GM12878 (cell line): ENCODE measurements around the gene FBF1. TPM values are rescaled to one million over a fixed set of nuclear protein-coding genes. Genes with fewer than 3 reads are reported as not detected.

Experiments
- ATAC-seq: fragments of 200-7000 bp; cut with Tn5 transposase; 3 replicates; pipeline ENCODE4 v1.9.1; 2020; ENCODE audit warnings: mild to moderate bottlenecking, moderate library complexity
- BruUV-seq: library from RNA; stranded (reverse); fragments of 400-500 nt; replicated peaks from 2 replicates; lab custom pipeline; 2021; lab: Mats Ljungman, UMichigan
- CTCF ChIA-PET: fragments of 300-600 bp; sonication (Branson Sonifier 250); formaldehyde crosslinking; extraction: SDS; loops from one replicate; lab custom pipeline; 2021; ENCODE audit warnings: inconsistent platforms; lab: Yijun Ruan, JAX
- POLR2A ChIA-PET: fragments of 350-600 bp; formaldehyde crosslinking; extraction: SDS; loops from one replicate; lab custom pipeline; 2021; ENCODE audit warnings: inconsistent platforms; lab: Charles Lee
- RAD21 ChIA-PET: fragments of 300-600 bp; sonication (Branson Sonifier 250); formaldehyde crosslinking; loops from one replicate; lab custom pipeline; 2023; ENCODE audit warnings: antibody characterized with exemption; ENCODE audit not compliant: unreplicated experiment; lab: Charles Lee
- SMC1A ChIA-PET: fragments of 300-600 bp; sonication (Branson Sonifier 250); formaldehyde crosslinking; loops from one replicate; lab custom pipeline; 2023; ENCODE audit not compliant: unreplicated experiment, uncharacterized antibody; lab: Charles Lee
- DNase-seq: peaks from one replicate; pipeline ENCODE4 v3.0.0-alpha.2; 2011; ENCODE audit warnings: low read depth, low spot score
- FAIRE-seq: peaks from 3 replicates; lab custom pipeline; 2011; peaks lifted over from hg19 to GRCh38; lab: Jason Lieb, UNC
- H2AFZ ChIP-seq: 2 replicates; pipeline ENCODE4 v1.6.0; 2011; ENCODE audit warnings: low read depth, low read length, control low read depth; ENCODE audit not compliant: control insufficient read depth
- H3K27ac ChIP-seq: 2 replicates; pipeline ENCODE4 v1.5.1; 2011; ENCODE audit warnings: control low read depth; ENCODE audit not compliant: control insufficient read depth, insufficient read depth
- H3K27me3 ChIP-seq, 2 experiments: replicated peaks in 1 of 2; 2 replicates each; pipeline versions ENCODE4 v1.6.0 to v1.6.1; 2011; ENCODE audit warnings: low read length in 1 of 2; ENCODE audit not compliant: control insufficient read depth in 2 of 2, insufficient read depth in 2 of 2
- H3K36me3 ChIP-seq, 2 experiments: 2 replicates each; pipeline ENCODE4 v1.5.1; 2011; ENCODE audit warnings: low read length in 1 of 2; ENCODE audit not compliant: control insufficient read depth in 2 of 2, insufficient read depth in 2 of 2
- H3K4me1 ChIP-seq: 2 replicates; pipeline ENCODE4 v1.6.1; 2011; ENCODE audit warnings: mild to moderate bottlenecking, low read length, moderate library complexity, mixed read lengths; ENCODE audit not compliant: control insufficient read depth, insufficient read depth
- H3K4me2 ChIP-seq: 2 replicates; pipeline ENCODE4 v1.6.0; 2011; ENCODE audit warnings: control low read depth; ENCODE audit not compliant: control insufficient read depth, insufficient read depth
- H3K4me3 ChIP-seq: fragments of 200-600 bp; sonication (generic); 2 replicates; pipeline ENCODE4 v1.5.1; 2016
- H3K79me2 ChIP-seq: 2 replicates; pipeline ENCODE4 v1.6.0; 2011; ENCODE audit warnings: low read length; ENCODE audit not compliant: control insufficient read depth, insufficient read depth
- H3K9ac ChIP-seq: 2 replicates; pipeline ENCODE4 v1.8.0; 2011; ENCODE audit warnings: low read length, control low read depth, mixed read lengths; ENCODE audit not compliant: control insufficient read depth, insufficient read depth
- H3K9me3 ChIP-seq: replicated peaks from 3 replicates; pipeline ENCODE4 v1.5.1; 2011; ENCODE audit warnings: mild to moderate bottlenecking, low read length; ENCODE audit not compliant: control insufficient read depth, insufficient read depth
- H4K20me1 ChIP-seq: 2 replicates; pipeline ENCODE4 v1.6.0; 2011; ENCODE audit not compliant: control insufficient read depth, insufficient read depth
- CREB1 ChIP-seq: IDR thresholded peaks from 2 replicates; pipeline ENCODE4 v1.6.1; 2012; ENCODE audit warnings: low read depth, mild to moderate bottlenecking, inconsistent platforms
- ETV6 ChIP-seq, 2 experiments: fragments of 450-650 bp in 1 of 2; IDR thresholded peaks in 1 of 2; conservative IDR thresholded peaks in 1 of 2; 2 replicates each; pipeline ENCODE4 v1.6.1; 2014; ENCODE audit warnings: antibody characterized with exemption in 1 of 2, borderline replicate concordance in 1 of 2, low read depth in 1 of 2, mild to moderate bottlenecking in 1 of 2, moderate library complexity in 1 of 2
- FOXM1 ChIP-seq: IDR thresholded peaks from 2 replicates; pipeline ENCODE4 v1.6.1; 2012; ENCODE audit warnings: low read depth, mild to moderate bottlenecking, inconsistent platforms, low read length, moderate library complexity
- HCFC1 ChIP-seq: fragments of 150-350 bp; IDR thresholded peaks from 2 replicates; pipeline ENCODE4 v1.6.1; 2014; ENCODE audit warnings: low read length
- HDAC6 ChIP-seq: fragments of 200-600 bp; sonication (generic); IDR thresholded peaks from one replicate; pipeline ENCODE4 v1.8.0; 2017; ENCODE audit warnings: antibody characterized with exemption; ENCODE audit not compliant: unreplicated experiment
- MYB ChIP-seq: fragments of 150-350 bp; IDR thresholded peaks from 2 replicates; pipeline ENCODE4 v1.6.1; 2014; ENCODE audit warnings: mild to moderate bottlenecking, low read depth, low read length, borderline replicate concordance
- NFXL1 ChIP-seq: fragments of 450-650 bp; IDR thresholded peaks from 2 replicates; pipeline ENCODE4 v1.6.1; 2017; ENCODE audit warnings: antibody characterized with exemption, mild to moderate bottlenecking, borderline replicate concordance
- NFYA ChIP-seq: IDR thresholded peaks from 2 replicates; pipeline ENCODE4 v1.6.1; 2011; ENCODE audit warnings: low read depth, mild to moderate bottlenecking, low read length, improper control_type of control experiment, borderline replicate concordance
- SREBF2 ChIP-seq: IDR thresholded peaks from 2 replicates; pipeline ENCODE4 v1.6.1; 2012; ENCODE audit warnings: mild to moderate bottlenecking, low read length
- SUZ12 ChIP-seq: fragments of 200-600 bp; sonication (generic); IDR thresholded peaks from one replicate; pipeline ENCODE4 v1.6.1; 2018; ENCODE audit warnings: antibody characterized with exemption, mild to moderate bottlenecking; ENCODE audit not compliant: unreplicated experiment
- WRNIP1 ChIP-seq: IDR thresholded peaks from 2 replicates; pipeline ENCODE4 v1.6.1; 2011; ENCODE audit warnings: low read depth, low read length, improper control_type of control experiment, borderline replicate concordance
- YBX1 ChIP-seq: fragments of 450-650 bp; IDR thresholded peaks from 2 replicates; pipeline ENCODE4 v1.6.1; 2016; ENCODE audit warnings: antibody characterized with exemption
- ZNF274 ChIP-seq: IDR thresholded peaks from one replicate; pipeline ENCODE4 v1.8.0; 2011; ENCODE audit not compliant: insufficient read length, insufficient read depth
- WGBS: methylation state at CpG from one replicate; pipeline ENCODE4 v1.1.6; 2016; ENCODE audit warnings: low lambda C conversion rate; ENCODE audit not compliant: insufficient replicate concordance, insufficient coverage; ENCODE audit errors: missing lambda C conversion rate; 5-methylcytosine and 5-hydroxymethylcytosine counted together
- in situ Hi-C: fragments of 300-500 bp; cut with MboI; formaldehyde crosslinking; loops from 9 replicates; pipeline ENCODE4 v1.14.3; 2018; ENCODE audit warnings: mixed read lengths
- intact Hi-C: fragments of 100-400 bp; cut with micrococcal nuclease; formaldehyde crosslinking; loops from one replicate; pipeline ENCODE4 v1.14.2; 2022; ENCODE audit not compliant: unreplicated experiment
- polyA plus RNA-seq, 11 experiments: library from polyadenylated mRNA; depleted of rRNA in 4 of 11; unstranded in 6 of 11; stranded (reverse) in 5 of 11; fragments of >200 nt; fragmentation: Nextera tagmentation in 4 of 11; fragmentation: Illumina TruSeq in 1 of 11; extraction: Ambion mirVana in 4 of 11; extraction: Trizol in 1 of 11; gene quantifications; 1 replicate in 1 of 11; 2 replicates in 10 of 11; pipeline versions ENCODE4 v1.2.1 to v1.2.3, GENCODE V29; 2011 to 2016; ENCODE audit warnings: inconsistent platforms in 2 of 11, missing spikeins in 2 of 11, low read depth in 1 of 11
- total RNA-seq, 4 experiments: library from RNA; depleted of rRNA in 3 of 4; stranded (reverse); fragments of >200 nt in 3 of 4; fragmentation: Illumina TruSeq in 1 of 4; extraction: Trizol in 1 of 4; gene quantifications; 2 replicates each; pipeline versions ENCODE4 v1.2.1 to v1.2.3, GENCODE V29; 2013 to 2021
- TF ChIP-seq, protein P1 (sequence below), 3 experiments: IDR thresholded peaks in 2 of 3; conservative IDR thresholded peaks in 1 of 3; 2 replicates each; pipeline ENCODE4 v1.5.1; 2011; ENCODE audit warnings: low read depth in 3 of 3, low read length in 3 of 3, mild to moderate bottlenecking in 3 of 3, control low read depth in 2 of 3, moderate library complexity in 2 of 3, inconsistent platforms in 1 of 3, mixed read lengths in 1 of 3; ENCODE audit not compliant: control insufficient read depth in 2 of 3, insufficient read depth in 1 of 3; ENCODE audit errors: extremely low read depth in 1 of 3
- TF ChIP-seq, protein P2 (sequence below): IDR thresholded peaks from 2 replicates; pipeline ENCODE4 v1.6.1; 2011; ENCODE audit warnings: low read depth, low read length, improper control_type of control experiment, borderline replicate concordance

Gene FBF1
- total and polyA plus RNA-seq, 10 of the 15 experiments (the other 5 are each of a cell fraction or from before 2014, with no cell fraction given) = 0.29 to 15.0 (median 7.0) TPM

DNA sequence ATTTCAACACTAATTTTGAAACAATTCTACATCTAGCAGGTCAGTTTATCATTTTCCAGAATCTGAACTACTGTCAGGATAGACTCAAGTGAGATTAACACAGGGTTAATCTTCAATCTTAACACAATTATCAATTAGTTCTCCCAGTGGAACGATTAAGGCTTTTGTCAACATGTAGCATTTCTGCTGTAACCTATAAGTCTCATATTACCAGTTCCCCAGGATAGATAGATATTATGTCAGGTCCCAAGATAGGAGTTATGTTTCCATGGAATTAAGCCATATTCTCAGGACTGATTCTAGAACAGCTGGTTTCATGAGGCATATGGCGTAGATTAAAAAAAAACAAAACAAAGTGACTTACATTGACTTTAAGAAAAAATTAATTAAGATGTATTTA, 4.4 kb upstream of the FBF1 start (continued):
- TF ChIP-seq, protein P1, sequence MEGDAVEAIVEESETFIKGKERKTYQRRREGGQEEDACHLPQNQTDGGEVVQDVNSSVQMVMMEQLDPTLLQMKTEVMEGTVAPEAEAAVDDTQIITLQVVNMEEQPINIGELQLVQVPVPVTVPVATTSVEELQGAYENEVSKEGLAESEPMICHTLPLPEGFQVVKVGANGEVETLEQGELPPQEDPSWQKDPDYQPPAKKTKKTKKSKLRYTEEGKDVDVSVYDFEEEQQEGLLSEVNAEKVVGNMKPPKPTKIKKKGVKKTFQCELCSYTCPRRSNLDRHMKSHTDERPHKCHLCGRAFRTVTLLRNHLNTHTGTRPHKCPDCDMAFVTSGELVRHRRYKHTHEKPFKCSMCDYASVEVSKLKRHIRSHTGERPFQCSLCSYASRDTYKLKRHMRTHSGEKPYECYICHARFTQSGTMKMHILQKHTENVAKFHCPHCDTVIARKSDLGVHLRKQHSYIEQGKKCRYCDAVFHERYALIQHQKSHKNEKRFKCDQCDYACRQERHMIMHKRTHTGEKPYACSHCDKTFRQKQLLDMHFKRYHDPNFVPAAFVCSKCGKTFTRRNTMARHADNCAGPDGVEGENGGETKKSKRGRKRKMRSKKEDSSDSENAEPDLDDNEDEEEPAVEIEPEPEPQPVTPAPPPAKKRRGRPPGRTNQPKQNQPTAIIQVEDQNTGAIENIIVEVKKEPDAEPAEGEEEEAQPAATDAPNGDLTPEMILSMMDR (IDR thresholded peaks at IDR 0.05 in 2 of 3, conservative IDR thresholded peaks at IDR 0.05 in 1 of 3; ENCODE audit: control insufficient read depth in 2 of 3, extremely low read depth in 1 of 3, insufficient read depth in 1 of 3, low read depth in 3 of 3, low read length in 3 of 3) = no peak
- no peak for TF ChIP-seq ZNF274
- no peak for TF ChIP-seq MYB
- TF ChIP-seq HCFC1 = no peak
- TF ChIP-seq, all 136 proteins: peak for 0

DNA sequence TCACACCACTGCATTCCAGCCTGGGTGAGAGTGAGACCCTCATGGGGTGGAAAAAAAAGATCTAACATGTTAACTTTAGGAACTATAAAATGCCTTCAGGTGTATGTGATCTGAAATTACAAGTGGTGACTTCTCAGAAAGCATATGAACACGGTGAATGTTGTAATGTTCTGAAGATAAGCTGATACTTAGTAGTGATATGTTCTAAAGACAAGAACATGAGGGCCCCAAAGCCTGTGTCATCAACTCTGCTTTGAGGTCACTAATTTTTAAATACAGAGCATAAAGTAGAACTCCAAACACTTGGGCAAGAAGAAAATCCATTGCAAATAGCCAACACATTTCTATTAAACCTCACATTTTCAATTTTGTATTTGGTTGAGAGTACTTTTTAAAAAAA, 2.6 kb upstream of the FBF1 start:
- WGBS = 94% methylated on average over 1 of the region's 1 CpG
- CTCF ChIA-PET = interaction anchor here (0.7 to 2.1 kb wide), 2 partner anchors 22 to 71 kb away, joined by 3 to 11 read pairs; no protein-coding TSS in a partner anchor
- Histone ChIP-seq H3K79me2 (no peaks in the 10 kb centered on the region), H3K36me3 (peaks cover 0 to 4% of the 10 kb centered on the region in 2 experiments; a peak in 1 of 4 replicates), H3K4me3 (no peak overlapping the region), H3K4me1 (no peaks in the 10 kb centered on the region), H3K9ac (no peak overlapping the region), H3K9me3 (no peaks in the 10 kb centered on the region), H3K27me3 (no peaks in the 10 kb centered on the region), H3K27ac (no peak overlapping the region), H3K4me2 (no peak overlapping the region), H2AFZ (no peak overlapping the region), H4K20me1 (no peaks in the 10 kb centered on the region)
- SMC1A ChIA-PET = no interaction called here
- FAIRE-seq (no peak), ATAC-seq (no peak), DNase-seq (no peak)
- BruUV-seq = no TSS peak
- POLR2A ChIA-PET = no interaction called here
- RAD21 ChIA-PET = no interaction called here
- in situ Hi-C loops = no loop called here
- intact Hi-C loops = loop anchor here (5.0 kb wide), 1 partner anchor 54 kb away; no protein-coding TSS in a partner anchor
- TF ChIP-seq SREBF2 (no peak), ETV6 (conservative IDR thresholded peaks at IDR 0.05 in 1 of 2, IDR thresholded peaks at IDR 0.05 in 1 of 2; ENCODE audit: borderline replicate concordance in 1 of 2, low read depth in 1 of 2) (no peak), YBX1 (no peak), CREB1 (no peak), WRNIP1 (no peak), SUZ12 (no peak), NFYA (no peak), HDAC6 (no peak), FOXM1 (no peak), NFXL1 (no peak)
- TF ChIP-seq, protein P2, sequence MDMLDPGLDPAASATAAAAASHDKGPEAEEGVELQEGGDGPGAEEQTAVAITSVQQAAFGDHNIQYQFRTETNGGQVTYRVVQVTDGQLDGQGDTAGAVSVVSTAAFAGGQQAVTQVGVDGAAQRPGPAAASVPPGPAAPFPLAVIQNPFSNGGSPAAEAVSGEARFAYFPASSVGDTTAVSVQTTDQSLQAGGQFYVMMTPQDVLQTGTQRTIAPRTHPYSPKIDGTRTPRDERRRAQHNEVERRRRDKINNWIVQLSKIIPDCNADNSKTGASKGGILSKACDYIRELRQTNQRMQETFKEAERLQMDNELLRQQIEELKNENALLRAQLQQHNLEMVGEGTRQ = no peak
- TF ChIP-seq, protein P1 (IDR thresholded peaks at IDR 0.05 in 2 of 3, conservative IDR thresholded peaks at IDR 0.05 in 1 of 3; ENCODE audit: control insufficient read depth in 2 of 3, extremely low read depth in 1 of 3, insufficient read depth in 1 of 3, low read depth in 3 of 3, low read length in 3 of 3) = no peak
